Body of pancreas (tissue), 4 donors: ENCODE data around the gene PARM1.

Source experiments
- POLR2A ChIP-seq, 3 donors: fragments of 450-650 bp; IDR thresholded peaks; one replicate each; pipeline ENCODE4 v1.6.1; 2016; ENCODE audit warnings: antibody characterized with exemption in 3 of 3, mild to moderate bottlenecking in 2 of 3
- TF ChIP-seq, protein P1 (sequence below), 7 experiments: fragments of 450-650 bp in 4 of 7; fragments of 200-600 bp in 3 of 7; sonication (generic) in 3 of 7; IDR thresholded peaks; one replicate each; pipeline ENCODE4 v1.5.1; 2016 to 2019; ENCODE audit warnings: antibody characterized with exemption in 7 of 7

DNA sequence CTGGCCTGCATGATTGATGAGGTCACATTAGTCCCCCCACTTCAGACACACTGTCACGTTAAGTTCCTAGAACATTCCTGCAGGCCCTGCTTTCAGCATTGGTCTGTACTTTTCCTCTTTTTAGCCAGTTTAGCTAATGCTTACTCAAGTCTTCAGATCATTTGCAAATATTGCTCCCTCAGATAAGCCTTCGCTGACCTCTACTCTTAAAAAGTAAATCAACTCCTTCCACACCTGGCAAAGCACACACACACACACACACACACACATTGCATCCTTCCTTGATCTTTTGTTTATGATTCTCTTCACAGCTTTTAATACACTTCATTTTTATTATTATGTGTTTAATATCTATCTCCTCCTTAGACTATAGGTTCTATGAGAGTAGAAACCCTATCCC, 31.4 kb downstream of the PARM1 start:
- no peak for TF ChIP-seq POLR2A (IDR thresholded peaks at IDR 0.05)
- TF ChIP-seq, protein P1, sequence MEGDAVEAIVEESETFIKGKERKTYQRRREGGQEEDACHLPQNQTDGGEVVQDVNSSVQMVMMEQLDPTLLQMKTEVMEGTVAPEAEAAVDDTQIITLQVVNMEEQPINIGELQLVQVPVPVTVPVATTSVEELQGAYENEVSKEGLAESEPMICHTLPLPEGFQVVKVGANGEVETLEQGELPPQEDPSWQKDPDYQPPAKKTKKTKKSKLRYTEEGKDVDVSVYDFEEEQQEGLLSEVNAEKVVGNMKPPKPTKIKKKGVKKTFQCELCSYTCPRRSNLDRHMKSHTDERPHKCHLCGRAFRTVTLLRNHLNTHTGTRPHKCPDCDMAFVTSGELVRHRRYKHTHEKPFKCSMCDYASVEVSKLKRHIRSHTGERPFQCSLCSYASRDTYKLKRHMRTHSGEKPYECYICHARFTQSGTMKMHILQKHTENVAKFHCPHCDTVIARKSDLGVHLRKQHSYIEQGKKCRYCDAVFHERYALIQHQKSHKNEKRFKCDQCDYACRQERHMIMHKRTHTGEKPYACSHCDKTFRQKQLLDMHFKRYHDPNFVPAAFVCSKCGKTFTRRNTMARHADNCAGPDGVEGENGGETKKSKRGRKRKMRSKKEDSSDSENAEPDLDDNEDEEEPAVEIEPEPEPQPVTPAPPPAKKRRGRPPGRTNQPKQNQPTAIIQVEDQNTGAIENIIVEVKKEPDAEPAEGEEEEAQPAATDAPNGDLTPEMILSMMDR (IDR thresholded peaks at IDR 0.05), result no peak
